HG03439 (cell line): ENCODE data around the gene TNRC6A.
"Not testable (repeated sequence)": the region's sequence is repeated elsewhere in the genome, so short reads cannot be mapped to it uniquely, and the experiment has no call there.

Experiments
- ATAC-seq: cut with Tn5 transposase; IDR thresholded peaks from one replicate; pipeline ENCODE4 v1.9.1; 2021; ENCODE audit warnings: mild to moderate bottlenecking, moderate library complexity; ENCODE audit not compliant: unreplicated experiment

The TNRC6A gene

DNA sequence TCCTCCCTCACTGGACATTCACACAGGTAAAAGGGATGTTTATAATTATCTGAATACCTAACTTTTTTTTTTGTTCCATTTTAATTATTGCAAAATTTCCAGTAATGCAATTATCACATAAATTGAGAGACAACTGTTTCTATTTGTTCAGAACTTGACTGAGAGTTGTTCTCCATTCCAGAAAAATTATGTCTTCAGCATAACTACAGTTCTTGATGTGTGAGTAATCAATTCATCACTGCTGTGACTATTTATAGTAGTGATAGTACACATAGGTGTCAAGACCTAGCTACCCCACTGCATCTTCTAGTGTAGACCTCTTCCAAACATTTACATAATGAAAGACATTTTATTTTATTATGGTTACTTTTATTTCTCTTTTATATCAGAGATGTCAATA lies 5.8 kb upstream of the TNRC6A start:
- ATAC-seq, result no peak

DNA sequence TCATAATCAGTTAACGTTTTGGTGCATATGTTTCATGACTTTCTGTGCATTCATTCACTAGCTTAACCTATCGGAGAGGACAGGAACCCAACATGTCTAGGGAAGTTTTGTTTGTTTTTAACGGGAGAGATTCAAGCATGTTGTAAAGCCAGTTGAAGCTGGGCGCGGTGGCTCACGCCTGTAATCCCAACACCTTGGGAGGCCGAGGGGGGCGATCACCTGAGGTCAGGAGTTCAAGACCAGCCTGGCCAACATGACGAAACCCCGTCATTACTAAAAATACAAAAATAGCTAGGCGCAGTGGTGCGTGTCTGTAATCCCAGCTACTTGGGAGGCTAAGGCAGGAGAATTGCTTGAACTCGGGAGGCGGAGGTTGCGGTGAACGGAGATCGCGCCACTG lies 1.4 kb upstream of the TNRC6A start:
- ATAC-seq, result no peak

DNA sequence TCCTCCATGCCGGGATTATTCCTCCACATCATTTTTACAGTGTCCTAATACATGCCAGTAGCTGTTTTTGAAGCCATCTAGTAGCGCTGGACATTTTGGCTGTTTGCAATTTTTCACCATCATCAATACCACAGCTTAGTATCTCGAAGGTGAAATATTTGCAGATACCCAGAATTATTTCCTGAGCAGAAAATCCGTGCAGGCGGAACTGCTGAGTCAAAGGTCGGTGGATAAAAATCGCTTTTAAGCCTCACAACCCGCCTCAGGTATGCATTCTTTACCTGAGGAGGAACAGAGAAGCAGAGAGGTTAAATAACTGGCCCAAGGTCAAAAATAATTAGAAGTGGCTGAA lies 584 bp upstream of the TNRC6A start:
- peak; percentile 4 for ATAC-seq

DNA sequence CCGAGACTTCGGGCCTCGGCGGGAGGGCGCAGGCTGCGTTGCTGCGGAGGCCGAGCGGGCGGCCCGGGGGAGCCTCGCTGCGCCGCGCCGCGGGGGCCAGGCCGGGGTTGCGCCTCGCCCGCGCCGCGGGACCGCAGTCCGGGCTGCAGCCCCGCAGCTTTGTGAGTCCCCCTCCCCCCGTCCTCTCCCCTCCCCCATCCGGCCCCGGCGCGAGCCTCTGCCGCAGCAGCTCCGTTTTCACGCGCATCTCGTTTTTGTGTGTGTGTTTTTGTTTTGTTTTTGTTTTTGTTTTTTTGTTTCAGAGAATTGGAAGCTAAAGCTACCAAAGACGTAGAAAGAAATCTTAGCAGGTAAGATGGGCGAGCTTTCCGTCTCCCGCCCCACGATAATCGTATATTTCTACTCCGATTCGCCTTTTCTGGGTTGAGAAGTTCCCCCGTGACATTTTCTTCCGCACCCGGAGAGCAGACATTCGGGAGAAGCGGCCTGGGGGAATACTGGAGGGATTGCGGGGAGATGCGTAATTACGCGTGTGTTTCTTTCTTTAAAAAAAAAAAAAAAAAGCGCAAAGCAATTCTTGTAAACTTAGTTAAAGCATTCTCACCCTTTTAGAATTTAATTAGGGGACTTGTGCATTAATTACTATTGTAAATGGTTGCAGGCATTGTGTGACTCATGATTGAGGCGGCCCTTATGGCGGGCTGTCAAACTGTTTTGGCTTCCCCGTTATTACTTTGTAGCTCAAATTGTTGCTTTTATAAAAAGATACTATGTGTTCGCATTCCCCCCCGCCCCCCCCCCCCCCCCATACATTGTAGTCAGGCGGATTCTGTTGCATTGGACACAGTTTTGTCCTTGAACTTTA lies 732 bp downstream of the TNRC6A start:
- ATAC-seq, result peak; percentile 35

DNA sequence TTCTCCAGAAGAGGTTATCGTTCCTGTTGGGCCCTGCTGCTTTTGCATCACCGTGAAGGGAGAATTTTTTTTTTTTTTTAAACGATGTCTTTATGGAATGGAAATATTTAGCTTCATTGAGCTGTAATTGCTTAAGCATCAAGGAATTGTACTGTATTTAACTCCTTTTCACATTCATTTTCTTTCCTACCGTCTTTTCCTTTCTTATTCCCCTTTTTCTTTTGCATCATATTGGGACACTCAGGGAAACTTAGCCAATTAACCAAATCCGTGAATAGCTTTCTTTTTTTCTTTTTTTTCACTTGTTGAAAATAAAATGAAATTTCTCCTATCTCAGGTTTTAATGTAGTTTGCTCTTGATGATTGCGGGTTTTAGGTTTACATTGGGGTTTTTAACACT lies 1.5 kb downstream of the TNRC6A start:
- ATAC-seq, result no peak

DNA sequence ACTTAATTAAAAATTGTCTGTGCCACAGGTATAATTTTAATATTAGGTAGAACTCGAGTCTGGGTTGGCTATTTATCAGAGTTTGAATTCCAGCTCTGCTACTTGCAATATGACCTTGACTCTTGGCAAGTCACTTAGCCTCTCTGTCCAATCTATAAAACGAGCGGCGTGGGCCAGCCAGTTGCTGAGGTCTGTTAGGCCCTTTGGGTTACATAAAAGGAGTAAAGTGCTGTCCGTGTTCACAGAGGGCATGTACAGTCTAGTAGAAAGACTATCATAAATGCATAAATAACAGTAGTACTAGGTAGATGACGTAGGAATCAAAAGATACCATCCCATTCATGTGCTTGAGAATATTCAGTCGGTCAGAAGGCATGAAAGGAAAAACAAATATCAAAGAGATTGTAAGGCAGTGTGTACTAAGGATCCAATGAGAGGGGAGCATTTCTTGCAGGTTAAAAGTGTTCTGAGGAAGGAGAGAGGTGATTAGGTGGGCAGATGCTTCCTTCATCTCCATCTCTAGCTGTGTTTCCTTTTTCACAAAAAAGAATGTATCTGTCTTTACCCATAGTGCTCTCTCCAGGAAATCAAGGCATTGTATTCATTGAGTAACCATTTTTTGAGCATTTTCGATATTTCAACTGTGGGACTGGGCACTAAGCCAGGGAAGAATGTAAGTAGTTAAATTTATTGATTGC lies 2.4 kb downstream of the TNRC6A start:
- no peak for ATAC-seq

DNA sequence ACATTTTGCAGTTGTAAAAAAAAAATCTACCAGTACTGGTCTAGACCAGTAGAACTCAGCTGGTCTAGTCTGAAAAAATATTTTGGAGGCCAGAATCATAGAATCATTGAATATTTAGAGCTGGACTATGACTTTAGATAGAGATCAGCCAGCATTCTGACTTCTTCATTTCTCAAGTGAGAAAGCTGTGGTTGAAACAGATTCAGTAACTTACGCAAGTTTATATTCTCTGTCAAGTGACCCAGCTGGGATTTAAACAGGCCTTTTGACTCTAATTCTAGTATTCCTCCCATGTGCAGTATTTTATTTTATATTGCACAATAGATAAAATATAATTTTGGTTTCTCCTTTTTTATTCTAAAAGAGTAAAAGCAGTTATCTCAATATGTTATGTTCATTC lies 4.9 kb downstream of the TNRC6A start:
- no peak for ATAC-seq

DNA sequence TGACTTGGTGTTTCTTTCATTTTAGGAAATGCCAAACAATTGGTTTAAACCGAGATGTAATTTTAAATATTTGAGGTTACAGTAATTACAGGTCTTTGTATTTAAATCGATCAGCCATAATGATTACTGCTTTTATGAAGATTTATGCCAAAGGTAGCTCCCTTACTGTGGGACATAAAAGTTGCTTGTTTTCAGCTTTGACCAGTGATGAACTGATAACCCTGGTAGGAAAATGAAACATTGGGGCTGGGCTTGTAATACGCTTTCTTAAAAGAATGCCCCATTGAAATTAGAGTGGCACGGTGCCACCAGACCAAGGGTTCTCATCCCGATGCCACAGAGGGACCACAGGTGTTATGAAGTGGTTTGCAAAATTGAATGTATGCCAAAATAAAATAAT lies 7.3 kb downstream of the TNRC6A start:
- ATAC-seq, result no peak

DNA sequence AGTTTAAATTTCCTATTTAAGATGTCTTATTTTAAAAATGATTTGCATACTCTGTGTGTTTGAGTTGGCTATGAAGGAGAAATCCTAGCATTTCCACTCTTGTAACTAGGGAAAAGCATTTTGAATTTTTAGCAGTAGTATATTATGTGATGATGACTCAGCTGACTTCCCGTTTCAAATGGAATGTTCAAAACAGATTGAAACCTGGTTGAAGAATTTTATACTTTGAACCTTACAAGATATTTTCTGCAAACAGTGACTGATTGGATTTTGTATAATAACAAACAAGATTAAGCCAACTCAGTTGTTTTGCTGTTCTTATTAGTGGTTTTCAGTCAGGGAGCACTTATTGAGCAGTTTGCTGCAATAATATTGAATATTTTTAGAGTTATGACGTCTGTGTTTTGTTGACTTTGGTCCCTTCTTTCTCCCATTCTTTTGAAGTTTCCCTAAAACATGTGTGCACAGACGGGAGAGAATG lies 8.0 kb downstream of the TNRC6A start:
- no peak for ATAC-seq

DNA sequence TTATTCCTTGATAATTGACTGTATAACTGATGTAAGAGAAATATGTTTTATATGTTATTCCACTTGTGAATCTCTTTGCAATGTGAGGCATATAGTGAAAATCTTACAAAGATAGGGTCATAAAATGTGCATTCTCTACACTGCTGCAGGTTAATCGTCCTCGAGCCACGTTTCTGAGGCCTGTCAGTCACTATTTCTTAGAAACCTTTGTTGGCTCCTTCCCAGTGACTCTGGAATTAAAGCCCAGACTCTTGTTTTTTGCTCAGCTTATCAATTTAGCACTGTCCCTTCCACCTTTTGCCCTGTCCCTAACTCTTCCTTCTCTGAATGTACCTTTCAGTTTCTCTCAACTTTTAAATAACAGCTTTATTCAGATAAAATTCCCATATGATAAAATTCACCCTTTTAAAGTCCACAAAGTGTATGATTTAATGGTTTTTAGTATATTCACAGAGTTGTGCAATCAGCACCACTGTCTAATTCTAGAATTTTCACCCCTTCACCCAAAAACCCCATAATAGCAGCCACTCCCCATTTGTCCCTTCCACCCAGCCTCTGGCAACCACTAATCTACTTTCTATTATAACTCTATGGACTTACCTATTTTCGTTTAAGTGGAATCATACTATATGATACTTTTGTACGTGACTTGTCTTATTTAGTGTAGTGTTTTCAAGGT lies 8.6 kb downstream of the TNRC6A start:
- no peak for ATAC-seq

DNA sequence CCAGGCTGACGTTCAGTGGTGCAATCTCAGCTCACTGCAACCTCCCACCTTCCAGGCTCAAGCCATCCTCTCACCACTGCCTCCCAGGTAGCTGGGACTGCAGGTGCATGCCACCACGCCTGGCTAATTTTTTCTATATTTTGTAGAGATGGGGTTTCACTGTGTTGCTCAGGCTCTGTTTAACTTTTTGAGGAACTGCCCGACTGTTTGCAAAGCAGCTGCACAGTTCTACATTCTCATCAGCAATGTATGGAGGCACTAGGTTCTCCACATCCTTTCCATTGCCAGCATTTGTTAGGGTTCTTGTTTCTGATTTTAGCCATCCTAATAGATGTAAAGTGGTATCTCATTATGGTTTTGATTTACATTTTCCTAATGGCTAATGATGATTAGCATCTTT lies 9.4 kb downstream of the TNRC6A start:
- no peak for ATAC-seq

DNA sequence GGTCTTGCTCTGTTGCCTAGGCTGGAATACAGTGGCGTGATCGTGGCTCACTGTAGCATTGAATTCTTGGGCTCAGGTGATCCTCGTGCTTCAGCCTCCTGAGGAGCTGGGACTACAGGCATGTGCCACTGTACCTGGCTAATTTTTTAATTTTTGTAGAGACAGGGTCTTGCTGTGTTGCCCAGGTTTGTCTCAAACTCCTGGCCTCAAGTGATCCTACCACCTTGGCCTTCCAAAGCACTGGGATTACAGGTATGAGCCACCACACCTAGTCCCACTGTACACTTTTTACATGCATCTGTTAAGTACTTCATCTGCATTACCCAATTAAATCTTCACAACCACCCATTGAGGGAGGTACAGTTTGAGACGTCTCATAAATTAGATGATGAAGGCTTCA lies 12.4 kb downstream of the TNRC6A start:
- no peak for ATAC-seq

DNA sequence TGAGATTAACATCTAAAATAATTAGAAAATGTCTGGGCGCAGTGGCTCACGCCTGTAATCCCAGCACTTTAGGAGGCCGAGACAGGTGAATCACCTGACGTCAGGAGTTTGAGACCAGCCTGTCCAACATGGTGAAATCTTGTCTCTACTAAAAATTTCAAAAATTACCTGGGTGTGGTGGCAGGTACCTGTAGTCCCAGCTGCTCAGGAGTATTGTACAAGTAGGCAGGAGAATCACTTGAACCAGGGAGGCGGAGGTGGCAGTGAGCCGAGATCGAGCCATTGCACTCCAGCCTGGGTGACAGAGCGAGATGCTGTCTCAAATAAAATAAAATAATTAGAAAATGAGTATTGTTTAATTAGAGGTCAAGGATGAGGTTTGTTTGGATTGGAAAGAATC lies 13.2 kb downstream of the TNRC6A start:
- ATAC-seq, result not testable (repeated sequence)

DNA sequence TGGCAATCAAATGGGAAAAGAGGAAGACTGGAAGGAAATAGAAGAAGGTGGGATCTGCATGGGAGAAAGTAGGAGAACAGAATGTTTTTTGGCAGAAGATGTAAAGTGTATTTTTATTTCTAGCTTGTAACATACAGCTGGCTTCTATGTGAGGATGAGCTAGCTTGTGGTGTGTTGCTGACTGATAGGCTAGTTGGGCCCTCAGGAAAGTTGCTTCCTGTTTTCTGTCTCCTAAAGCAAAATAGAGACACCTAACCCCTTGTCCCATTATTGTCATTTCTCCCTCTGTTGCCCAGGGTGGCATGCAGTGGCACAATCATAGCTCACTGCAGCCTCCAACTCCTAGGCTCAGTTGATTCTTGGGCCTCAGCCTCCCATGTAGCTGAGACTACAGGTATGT lies 15.9 kb downstream of the TNRC6A start:
- no peak for ATAC-seq

DNA sequence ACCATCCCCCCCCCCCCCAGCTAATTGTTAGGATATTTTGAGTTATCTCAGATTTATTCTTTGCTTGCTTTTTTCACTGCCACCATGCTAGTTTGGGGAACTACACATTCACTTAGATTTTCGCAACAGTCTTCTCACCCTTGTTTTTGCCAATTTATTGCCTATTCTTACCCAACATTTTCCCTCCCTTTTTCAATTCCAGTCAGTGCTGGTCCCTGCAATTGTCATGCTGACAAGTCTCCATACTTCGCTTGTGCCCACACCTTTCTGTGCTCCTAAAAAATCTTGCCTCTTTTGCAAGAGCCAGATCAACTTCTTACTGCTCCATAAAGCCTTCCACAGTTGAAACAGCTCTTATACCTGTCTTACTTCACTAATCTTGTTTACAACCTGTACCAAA lies 16.3 kb downstream of the TNRC6A start:
- no peak for ATAC-seq

DNA sequence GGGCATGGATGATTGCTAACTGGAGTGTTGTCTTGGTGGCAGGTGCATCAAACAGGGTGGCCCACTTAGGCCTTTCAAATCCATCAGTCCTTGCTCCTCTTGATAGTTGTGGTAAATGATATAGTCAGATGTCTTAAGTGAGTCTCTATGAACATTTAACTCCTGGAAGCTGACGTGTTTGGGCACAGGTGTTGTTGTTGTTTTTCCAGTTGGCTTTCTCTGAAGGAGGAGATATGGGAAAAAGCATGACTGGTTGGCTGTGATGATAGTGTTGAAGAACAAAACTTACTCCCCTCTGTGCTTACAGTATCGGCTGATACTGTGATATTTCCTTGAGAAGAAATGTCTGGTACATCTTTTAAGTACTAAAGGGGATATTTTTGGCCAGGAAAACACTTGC lies 18.0 kb downstream of the TNRC6A start:
- no peak for ATAC-seq

DNA sequence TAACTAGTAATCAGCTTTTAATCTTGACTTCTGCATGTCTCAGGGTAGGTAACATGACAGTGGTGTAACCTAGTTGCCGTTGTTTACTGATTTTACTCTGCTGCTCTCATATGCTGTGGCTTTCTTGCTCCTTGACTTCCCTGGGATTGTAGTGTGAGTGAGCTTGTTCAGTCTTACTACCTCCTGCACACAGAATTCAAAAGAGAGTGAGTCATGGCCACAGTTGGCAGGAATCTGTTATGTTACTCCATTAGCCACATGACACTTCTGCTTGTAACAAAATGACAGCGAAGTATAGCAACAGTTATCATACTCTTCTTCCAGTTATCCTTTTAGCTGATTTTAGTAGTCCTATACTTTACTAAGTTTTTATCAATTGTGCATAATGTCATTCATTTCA lies 18.8 kb downstream of the TNRC6A start:
- no peak for ATAC-seq

DNA sequence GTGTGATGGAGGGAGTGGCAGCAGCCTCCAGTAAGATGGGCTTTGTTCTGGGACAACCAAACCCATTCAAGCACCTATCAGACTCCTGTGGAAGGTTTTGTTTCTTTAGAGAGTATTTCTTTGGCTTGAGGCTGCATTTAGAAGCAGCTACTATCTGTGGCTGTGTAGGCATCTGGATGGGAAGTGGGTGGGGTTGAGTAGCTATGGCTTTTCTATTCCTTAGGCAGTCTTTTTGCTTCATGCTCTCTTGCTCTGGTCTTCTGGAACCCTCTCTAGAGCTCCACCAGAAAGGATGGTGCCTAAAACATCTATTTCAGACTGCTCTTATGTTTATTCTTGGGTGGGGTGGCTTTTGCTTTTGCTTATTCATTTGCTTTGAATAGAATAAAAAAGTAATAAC lies 19.9 kb downstream of the TNRC6A start:
- ATAC-seq, result no peak

DNA sequence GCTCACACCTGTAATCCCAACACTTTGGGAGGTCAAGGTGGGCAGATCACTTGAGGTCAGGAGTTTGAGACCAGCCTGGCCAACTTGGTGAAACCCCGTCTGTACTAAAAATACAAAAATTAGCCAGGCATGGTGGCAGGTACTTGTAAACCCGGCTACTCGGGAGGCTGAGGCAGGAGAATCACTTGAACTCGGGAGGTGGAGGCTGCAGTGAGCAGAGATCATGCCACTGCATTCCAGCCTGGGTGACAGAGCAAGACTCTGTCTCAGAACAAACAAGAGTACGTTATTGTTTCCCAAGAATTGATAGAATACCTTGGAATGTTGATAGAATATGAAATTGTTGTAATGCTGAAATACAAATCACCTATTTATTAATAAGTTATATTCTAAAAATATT lies 20.4 kb downstream of the TNRC6A start:
- ATAC-seq, result not testable (repeated sequence)

DNA sequence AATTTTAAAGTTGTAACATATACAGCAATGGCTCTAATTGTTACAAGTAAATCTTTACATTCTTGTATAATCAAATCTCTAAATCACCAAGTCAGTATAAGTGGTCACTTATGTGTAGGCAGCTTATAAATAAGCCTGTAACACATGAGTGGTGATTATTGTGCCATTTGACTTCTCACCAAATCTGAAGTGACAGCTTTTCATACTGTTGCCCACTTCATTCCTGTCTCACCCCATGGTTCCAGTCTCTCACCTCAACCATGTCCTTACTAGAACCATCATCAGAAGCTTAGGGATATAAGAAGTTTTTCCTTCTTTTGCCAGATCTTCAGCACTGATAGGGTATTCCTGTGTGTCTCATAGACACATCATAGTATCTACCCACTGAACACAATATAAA lies 23.5 kb downstream of the TNRC6A start:
- no peak for ATAC-seq

DNA sequence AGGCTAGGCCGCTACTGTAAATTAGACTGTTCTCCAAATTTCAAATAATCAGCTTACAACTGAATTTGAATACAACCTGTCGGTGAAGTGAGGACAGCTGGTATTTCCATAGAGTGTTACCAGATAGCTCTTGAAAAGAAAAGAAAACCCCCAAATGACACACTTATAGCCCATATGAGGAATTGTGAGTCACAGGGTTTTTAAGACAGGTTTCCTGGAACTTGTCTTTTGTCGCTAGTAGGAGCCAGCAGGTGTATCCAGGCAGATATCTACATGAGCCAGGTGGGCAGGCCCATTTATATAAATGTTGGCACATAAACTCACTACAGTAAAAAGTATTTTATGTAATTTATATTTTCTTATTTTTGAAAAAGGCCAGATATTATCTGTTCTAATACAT lies 24.0 kb downstream of the TNRC6A start:
- no peak for ATAC-seq

DNA sequence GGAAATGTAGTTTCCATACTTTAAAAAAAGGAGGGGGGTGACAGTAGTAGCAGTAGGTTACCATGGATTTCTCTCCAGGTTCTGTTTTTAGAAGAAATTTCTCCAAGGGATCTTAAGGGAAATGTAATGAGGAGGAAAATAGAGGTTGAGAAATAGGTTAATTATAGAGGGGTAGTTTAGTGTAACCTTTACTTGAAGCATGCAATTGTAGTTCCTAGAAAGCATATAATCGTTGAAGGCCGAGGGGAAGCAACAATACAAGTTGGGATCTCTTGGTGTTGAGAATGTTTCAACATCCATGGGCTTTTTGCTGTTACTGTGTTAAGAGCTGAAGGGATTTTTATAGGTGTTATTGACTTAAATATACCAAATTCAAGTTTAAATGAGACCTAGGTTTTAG lies 25.1 kb downstream of the TNRC6A start:
- no peak for ATAC-seq
